Stimulated activated naive B cell treated with anti-CD40 and anti-IgM and Interleukin-4, amounts not matched to agents 10 μg/mL and 1 μg/mL and 100 μg/mL, for 72 hours (primary cell): ENCODE results near the gene DAAM1.

ENCODE experiments used
- ATAC-seq, 2 donors: fragments of 150-1000 bp; cut with Tn5 transposase; replicated peaks; 2 replicates each; pipeline ENCODE4 v1.10.0; 2021; ENCODE audit warnings: moderate library complexity in 1 of 2
- DNase-seq: peaks from one replicate; pipeline ENCODE4 v3.0.0; 2021
- H3K27ac Mint-ChIP-seq: one replicate; pipeline ENCODE4 v1.8.0; 2022; ENCODE audit warnings: mild to moderate bottlenecking, mixed read lengths
- H3K27me3 Mint-ChIP-seq, 2 donors: one replicate each; pipeline ENCODE4 v1.8.0; 2022; ENCODE audit warnings: mixed read lengths in 2 of 2
- H3K36me3 Mint-ChIP-seq, 2 donors: one replicate each; pipeline ENCODE4 v1.8.0; 2022; ENCODE audit warnings: mixed read lengths in 2 of 2, mild to moderate bottlenecking in 1 of 2
- H3K4me1 Mint-ChIP-seq, 2 donors: one replicate each; pipeline ENCODE4 v1.8.0; 2022; ENCODE audit warnings: mixed read lengths in 2 of 2, mild to moderate bottlenecking in 1 of 2
- H3K4me3 Mint-ChIP-seq, 2 donors: one replicate each; pipeline ENCODE4 v1.8.0; 2022; ENCODE audit warnings: mild to moderate bottlenecking in 2 of 2, mixed read lengths in 2 of 2, moderate library complexity in 1 of 2
- H3K9me3 Mint-ChIP-seq, 2 donors: one replicate each; pipeline ENCODE4 v1.8.0; 2022; ENCODE audit warnings: mixed read lengths in 2 of 2, mild to moderate bottlenecking in 1 of 2

DAAM1 gene

GRCh38 chr14:59267046-59267445, 78.6 kb downstream of the DAAM1 start:
- ATAC-seq, result no peak
- Mint-ChIP-seq H3K27me3 (no peaks in the 10 kb centered on the region), H3K4me3 (no peak overlapping the region), H3K36me3 (peaks cover 39 to 50% of the 10 kb centered on the region in 2 donors), H3K9me3 (peaks cover 0 to 3% of the 10 kb centered on the region in 2 donors), H3K27ac (no peak overlapping the region), H3K4me1 (peaks cover 6 to 17% of the 10 kb centered on the region in 2 donors)
- no peak for DNase-seq

GRCh38 chr14:59268011-59268410, 79.5 kb downstream of the DAAM1 start:
- Mint-ChIP-seq H3K36me3 (peaks cover 39 to 50% of the 10 kb centered on the region in 2 donors), H3K4me1 (peaks cover 6 to 17% of the 10 kb centered on the region in 2 donors), H3K4me3 (no peak overlapping the region), H3K9me3 (peaks cover 0 to 3% of the 10 kb centered on the region in 2 donors), H3K27me3 (no peaks in the 10 kb centered on the region), H3K27ac (no peak overlapping the region)
- no peak for DNase-seq
- no peak for ATAC-seq

DNA sequence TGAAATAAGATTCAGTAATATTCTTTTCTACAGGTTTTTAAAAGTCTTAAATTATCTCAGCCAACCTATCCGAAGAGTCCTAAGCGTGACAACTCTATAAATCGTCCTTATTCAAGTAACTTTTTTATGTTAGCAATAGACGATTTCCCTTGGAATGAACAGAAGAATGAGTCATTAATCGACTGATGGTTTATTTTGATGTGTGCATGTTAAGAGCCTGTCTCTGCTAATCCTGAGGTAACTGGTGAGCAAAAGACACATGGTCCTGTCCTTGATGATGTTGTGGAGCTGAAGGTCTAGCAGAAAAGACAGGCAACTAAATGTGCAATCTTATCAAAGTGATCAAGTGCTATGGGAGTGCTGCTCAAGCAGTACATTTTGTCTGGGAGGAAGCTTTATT, 80.4 kb downstream of the DAAM1 start:
- H3K36me3 Mint-ChIP-seq, result peaks cover 36 to 45% of the 10 kb centered on the region in 2 donors
- H3K27me3 Mint-ChIP-seq, result no peaks in the 10 kb centered on the region
- H3K4me3 Mint-ChIP-seq, result no peak overlapping the region
- H3K9me3 Mint-ChIP-seq, result peaks cover 0 to 3% of the 10 kb centered on the region in 2 donors
- no peak for ATAC-seq
- H3K4me1 Mint-ChIP-seq, result peaks cover 6 to 17% of the 10 kb centered on the region in 2 donors
- H3K27ac Mint-ChIP-seq, result no peak overlapping the region
- DNase-seq, result no peak

GRCh38 chr14:59269466-59269865, 81.0 kb downstream of the DAAM1 start:
- Mint-ChIP-seq H3K4me1 (peaks cover 7 to 15% of the 10 kb centered on the region in 2 donors), H3K36me3 (peaks cover 34 to 43% of the 10 kb centered on the region in 2 donors), H3K27ac (no peak overlapping the region), H3K9me3 (peaks cover 0 to 3% of the 10 kb centered on the region in 2 donors), H3K4me3 (no peak overlapping the region), H3K27me3 (no peaks in the 10 kb centered on the region)
- ATAC-seq (no peak), DNase-seq (no peak)

GRCh38 chr14:59271256-59271655, 82.8 kb downstream of the DAAM1 start:
- ATAC-seq, result no peak
- Mint-ChIP-seq H3K4me3 (no peak overlapping the region), H3K36me3 (peaks cover 16 to 26% of the 10 kb centered on the region in 2 donors), H3K4me1 (peaks cover 12 to 21% of the 10 kb centered on the region in 2 donors), H3K27me3 (no peaks in the 10 kb centered on the region), H3K27ac (no peak overlapping the region), H3K9me3 (no peaks in the 10 kb centered on the region)
- DNase-seq, result no peak

DNA sequence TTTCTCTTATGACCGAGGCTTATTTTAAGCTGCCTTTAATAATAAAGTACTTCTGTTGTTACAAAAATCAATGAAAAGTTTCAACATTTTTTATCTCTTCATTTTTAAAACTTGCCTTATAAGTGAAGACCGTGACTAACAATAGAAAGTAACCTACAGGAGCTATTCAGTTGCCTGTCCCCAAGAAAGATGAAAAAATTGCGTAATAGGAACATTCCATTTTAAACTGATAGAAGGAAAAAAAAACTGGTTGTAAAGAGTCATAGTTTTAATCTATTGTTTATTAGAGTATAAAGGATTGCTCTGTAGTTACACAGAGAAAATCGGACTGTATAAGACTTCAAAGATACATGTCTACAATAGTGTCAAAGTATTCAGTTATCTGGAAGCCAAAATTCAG, 83.3 kb downstream of the DAAM1 start:
- no peaks in the 10 kb centered on the region for H3K27me3 Mint-ChIP-seq
- no peaks in the 10 kb centered on the region for H3K9me3 Mint-ChIP-seq
- H3K27ac Mint-ChIP-seq, result no peak overlapping the region
- H3K36me3 Mint-ChIP-seq, result peaks cover 13 to 21% of the 10 kb centered on the region in 2 donors
- no peak overlapping the region for H3K4me3 Mint-ChIP-seq
- ATAC-seq, result no peak
- DNase-seq, result no peak
- H3K4me1 Mint-ChIP-seq, result peaks cover 14 to 25% of the 10 kb centered on the region in 2 donors

- Mint-ChIP-seq H3K36me3 (peaks cover 13 to 18% of the 10 kb centered on the region in 2 donors), H3K27ac (no peak overlapping the region), H3K4me3 (no peak overlapping the region), H3K27me3 (no peaks in the 10 kb centered on the region), H3K4me1 (peaks cover 14 to 25% of the 10 kb centered on the region in 2 donors), H3K9me3 (no peaks in the 10 kb centered on the region)
- DNase-seq (no peak), ATAC-seq (no peak)
Observed at GRCh38 chr14:59272633-59273032, 84.2 kb downstream of the DAAM1 start.

DNA sequence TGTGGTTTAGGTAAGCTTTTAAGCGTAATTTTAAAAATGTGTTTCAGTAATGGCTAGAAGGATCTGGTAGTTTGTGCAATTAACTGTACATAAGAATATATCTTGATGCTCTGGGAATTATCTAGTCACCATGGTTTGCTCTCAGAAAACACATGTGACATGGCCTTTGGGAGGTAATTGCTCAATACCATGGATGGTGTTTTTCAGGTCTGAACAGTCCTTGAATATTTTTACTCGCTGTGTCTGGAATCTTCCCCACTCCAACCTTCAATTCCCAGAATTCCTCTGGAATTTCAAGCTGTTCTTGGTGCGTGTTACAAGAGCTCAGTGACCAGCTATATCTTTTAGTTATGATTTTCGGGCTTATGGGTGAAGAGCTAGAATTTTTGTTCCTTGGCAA, 85.3 kb downstream of the DAAM1 start:
- no peak for ATAC-seq
- DNase-seq, result no peak
- Mint-ChIP-seq H3K4me1 (peaks cover 17 to 25% of the 10 kb centered on the region in 2 donors), H3K36me3 (peaks cover 7 to 11% of the 10 kb centered on the region in 2 donors), H3K27me3 (no peaks in the 10 kb centered on the region), H3K27ac (no peak overlapping the region), H3K9me3 (no peaks in the 10 kb centered on the region), H3K4me3 (no peak overlapping the region)

GRCh38 chr14:59274991-59275391, 86.5 kb downstream of the DAAM1 start:
- H3K4me1 Mint-ChIP-seq, result peaks cover 17 to 25% of the 10 kb centered on the region in 2 donors
- H3K36me3 Mint-ChIP-seq, result peaks cover 2 to 8% of the 10 kb centered on the region in 2 donors
- H3K27me3 Mint-ChIP-seq, result no peaks in the 10 kb centered on the region
- ATAC-seq (peak; percentile 65), DNase-seq (peak; percentile 21)
- H3K27ac Mint-ChIP-seq, result no peak overlapping the region
- H3K9me3 Mint-ChIP-seq, result no peaks in the 10 kb centered on the region
- peak overlapping the region; percentile 56 to 63 for H3K4me3 Mint-ChIP-seq

- H3K27ac Mint-ChIP-seq, result no peak overlapping the region
- DNase-seq, result no peak
- peak; percentile 96 to 97 for ATAC-seq
- peaks cover 17 to 25% of the 10 kb centered on the region in 2 donors for H3K4me1 Mint-ChIP-seq
- H3K27me3 Mint-ChIP-seq, result no peaks in the 10 kb centered on the region
- peaks cover 2 to 8% of the 10 kb centered on the region in 2 donors for H3K36me3 Mint-ChIP-seq
- peak overlapping the region in 1 of 2 donors; percentile 56 for H3K4me3 Mint-ChIP-seq
- no peaks in the 10 kb centered on the region for H3K9me3 Mint-ChIP-seq
Observed at GRCh38 chr14:59275668-59276067, 87.2 kb downstream of the DAAM1 start.

GRCh38 chr14:59276235-59276634, 87.8 kb downstream of the DAAM1 start:
- Mint-ChIP-seq H3K36me3 (peaks cover 5 to 11% of the 10 kb centered on the region in 2 donors), H3K9me3 (no peaks in the 10 kb centered on the region), H3K4me1 (peaks cover 17 to 25% of the 10 kb centered on the region in 2 donors), H3K27ac (no peak overlapping the region), H3K4me3 (peak overlapping the region; percentile 29 to 52), H3K27me3 (no peaks in the 10 kb centered on the region)
- ATAC-seq (peak; percentile 24 to 41), DNase-seq (no peak)

- Mint-ChIP-seq H3K9me3 (no peaks in the 10 kb centered on the region), H3K27ac (no peak overlapping the region), H3K36me3 (peaks cover 5 to 16% of the 10 kb centered on the region in 2 donors), H3K27me3 (no peaks in the 10 kb centered on the region), H3K4me3 (no peak overlapping the region), H3K4me1 (peaks cover 17 to 25% of the 10 kb centered on the region in 2 donors)
- ATAC-seq (no peak), DNase-seq (no peak)
Observed at GRCh38 chr14:59277659-59278058, 89.2 kb downstream of the DAAM1 start.

DNA sequence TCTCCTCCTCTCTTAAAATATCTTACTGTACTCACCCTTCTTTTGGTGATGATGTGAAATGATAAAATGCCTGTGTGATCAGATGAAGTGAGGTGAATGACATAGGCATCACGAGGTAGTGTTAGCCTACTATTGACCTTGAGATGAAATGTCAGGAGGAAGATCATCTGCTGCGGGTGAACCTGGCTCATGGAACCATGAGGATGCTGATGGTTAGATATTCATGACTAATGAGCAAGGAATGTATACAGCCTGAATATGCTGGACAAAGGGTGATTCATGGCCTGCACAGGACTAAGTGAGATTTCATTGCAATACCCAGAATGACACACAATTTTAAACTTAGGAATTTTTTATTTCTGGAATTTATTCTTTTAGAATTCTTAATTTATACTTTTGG, 89.6 kb downstream of the DAAM1 start:
- DNase-seq (no peak), ATAC-seq (no peak)
- Mint-ChIP-seq H3K27me3 (no peaks in the 10 kb centered on the region), H3K4me3 (no peak overlapping the region), H3K27ac (no peak overlapping the region), H3K9me3 (no peaks in the 10 kb centered on the region), H3K4me1 (peaks cover 17 to 25% of the 10 kb centered on the region in 2 donors), H3K36me3 (peaks cover 5 to 16% of the 10 kb centered on the region in 2 donors)

- peaks cover 23 to 35% of the 10 kb centered on the region in 2 donors for H3K36me3 Mint-ChIP-seq
- H3K27me3 Mint-ChIP-seq, result no peaks in the 10 kb centered on the region
- no peak overlapping the region for H3K4me3 Mint-ChIP-seq
- no peak for DNase-seq
- H3K9me3 Mint-ChIP-seq, result peaks cover 0 to 16% of the 10 kb centered on the region in 2 donors
- no peak for ATAC-seq
- peak overlapping the region; percentile 7 for H3K27ac Mint-ChIP-seq
- H3K4me1 Mint-ChIP-seq, result peaks cover 7% of the 10 kb centered on the region in 2 donors
Observed at GRCh38 chr14:59280961-59281360, 92.5 kb downstream of the DAAM1 start.

DNA sequence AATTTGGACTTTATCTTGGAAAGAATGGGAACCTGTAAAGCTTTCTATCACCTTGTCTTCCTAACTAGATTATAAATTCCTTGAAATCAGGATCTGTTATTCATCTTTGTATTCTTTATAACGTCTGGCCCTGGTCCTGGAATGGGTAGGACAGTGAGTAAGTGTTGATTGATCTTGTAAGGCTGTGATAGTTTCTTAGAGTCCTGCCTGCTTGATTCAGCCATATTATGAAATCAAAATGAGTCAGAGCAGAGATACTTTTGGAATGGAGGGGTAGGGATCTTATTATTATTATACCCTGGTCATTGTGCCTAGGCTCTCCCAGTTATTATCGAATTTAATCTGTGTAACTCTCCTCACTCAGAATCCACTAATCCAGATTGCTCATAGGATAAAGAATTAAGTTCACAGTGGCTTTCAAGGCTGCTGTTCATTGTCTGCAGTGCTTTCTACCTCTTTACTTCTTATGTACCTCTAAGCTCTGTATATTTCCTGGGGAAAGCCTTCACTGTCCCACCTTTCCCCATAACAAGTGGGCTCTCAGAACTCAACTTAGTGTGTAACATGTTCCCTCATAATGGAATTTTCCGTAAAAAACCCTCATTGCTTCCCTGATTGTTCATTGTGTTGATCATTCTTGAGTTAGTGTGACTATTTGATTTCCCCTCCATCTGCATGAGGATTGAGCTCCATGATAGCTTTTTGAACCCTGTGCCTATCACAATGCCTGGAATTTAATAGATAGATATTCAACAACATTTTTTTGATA, 93.3 kb downstream of the DAAM1 start:
- Mint-ChIP-seq H3K4me1 (peaks cover 0 to 3% of the 10 kb centered on the region in 2 donors), H3K27ac (no peak overlapping the region), H3K4me3 (no peak overlapping the region), H3K9me3 (peaks cover 0 to 16% of the 10 kb centered on the region in 2 donors), H3K36me3 (peaks cover 23 to 36% of the 10 kb centered on the region in 2 donors), H3K27me3 (no peaks in the 10 kb centered on the region)
- DNase-seq (no peak), ATAC-seq (no peak)
